ENCODE results near the gene CRTC3. TPM values are rescaled to one million over a fixed set of nuclear protein-coding genes. Genes with fewer than 3 reads are reported as not detected.

The CRTC3 gene
- total RNA-seq, 1 donor from 2014 or later: 39.7 TPM

- no peak for TF ChIP-seq CTCF (IDR thresholded peaks at IDR 0.05)
- Mint-ChIP-seq H3K4me3 (ENCODE audit: unreplicated experiment) (no peak overlapping the region), H3K9me3 (ENCODE audit: low read depth) (no peaks in the 10 kb centered on the region), H3K27ac (ENCODE audit: unreplicated experiment) (peak overlapping the region; percentile 38), H3K4me1 (ENCODE audit: low read depth) (peaks cover 56% of the 10 kb centered on the region), H3K27me3 (ENCODE audit: low read depth) (no peaks in the 10 kb centered on the region), H3K36me3 (ENCODE audit: low read depth) (no peaks in the 10 kb centered on the region)
- DNase-seq (ENCODE audit: low spot score): no peak
Observed at GRCh38 chr15:90535254-90535653, 5.5 kb downstream of the CRTC3 start.

DNA sequence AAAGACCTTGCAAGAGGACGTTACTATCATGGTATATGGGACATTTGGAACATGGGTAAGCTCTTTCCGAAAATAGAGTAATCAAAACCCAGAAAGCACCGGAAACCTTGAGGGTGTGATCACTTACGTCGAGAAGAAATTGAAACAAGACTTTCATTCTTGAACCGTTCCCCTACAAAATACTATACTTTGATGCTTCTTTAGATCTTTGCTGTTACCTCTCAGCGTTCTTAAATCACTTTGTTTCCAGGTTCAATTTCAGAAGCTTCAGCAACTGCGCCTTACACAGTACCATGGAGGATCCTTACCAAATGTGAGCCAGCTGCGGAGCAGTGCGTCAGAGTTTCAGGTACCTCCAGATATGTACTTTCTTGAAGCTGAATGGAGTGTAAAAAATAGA is 10.1 kb downstream of the CRTC3 start:
- Mint-ChIP-seq H3K4me1 (ENCODE audit: low read depth) (peaks cover 25% of the 10 kb centered on the region), H3K27me3 (ENCODE audit: low read depth) (no peaks in the 10 kb centered on the region), H3K9me3 (ENCODE audit: low read depth) (no peaks in the 10 kb centered on the region), H3K36me3 (ENCODE audit: low read depth) (peaks cover 2% of the 10 kb centered on the region), H3K27ac (ENCODE audit: unreplicated experiment) (no peak overlapping the region), H3K4me3 (ENCODE audit: unreplicated experiment) (no peak overlapping the region)
- no peak for TF ChIP-seq CTCF (IDR thresholded peaks at IDR 0.05)
- no peak for DNase-seq (ENCODE audit: low spot score)

DNA sequence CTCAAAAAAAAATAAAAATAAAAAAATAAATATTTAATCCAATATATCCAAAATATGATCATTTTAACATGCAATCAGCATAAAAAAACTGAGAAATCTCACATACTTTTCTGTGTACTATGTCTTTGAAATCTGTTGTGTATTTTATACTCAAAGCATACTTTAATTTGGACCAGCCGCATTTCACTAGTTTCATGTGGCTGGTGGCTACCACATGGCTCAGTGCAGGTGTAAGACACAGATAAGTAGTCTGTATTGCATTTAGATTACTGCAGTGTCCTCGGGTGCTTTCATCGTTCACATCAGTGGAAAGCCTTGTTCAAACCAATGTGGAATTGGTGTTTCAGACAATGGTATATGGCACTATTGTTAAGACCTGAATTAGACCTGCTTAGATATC is 11.0 kb downstream of the CRTC3 start:
- no peak for TF ChIP-seq CTCF (IDR thresholded peaks at IDR 0.05)
- no peaks in the 10 kb centered on the region for H3K9me3 Mint-ChIP-seq (ENCODE audit: low read depth)
- DNase-seq (ENCODE audit: low spot score): no peak
- no peaks in the 10 kb centered on the region for H3K27me3 Mint-ChIP-seq (ENCODE audit: low read depth)
- H3K4me3 Mint-ChIP-seq (ENCODE audit: unreplicated experiment): no peak overlapping the region
- no peak overlapping the region for H3K27ac Mint-ChIP-seq (ENCODE audit: unreplicated experiment)
- peaks cover 2% of the 10 kb centered on the region for H3K36me3 Mint-ChIP-seq (ENCODE audit: low read depth)
- H3K4me1 Mint-ChIP-seq (ENCODE audit: low read depth): peaks cover 17% of the 10 kb centered on the region

- Mint-ChIP-seq H3K4me1 (ENCODE audit: low read depth) (no peaks in the 10 kb centered on the region), H3K27ac (ENCODE audit: unreplicated experiment) (no peak overlapping the region), H3K4me3 (ENCODE audit: unreplicated experiment) (no peak overlapping the region), H3K27me3 (ENCODE audit: low read depth) (no peaks in the 10 kb centered on the region), H3K36me3 (ENCODE audit: low read depth) (peaks cover 2% of the 10 kb centered on the region), H3K9me3 (ENCODE audit: low read depth) (no peaks in the 10 kb centered on the region)
- no peak for DNase-seq (ENCODE audit: low spot score)
- peak; percentile 30 for TF ChIP-seq CTCF (IDR thresholded peaks at IDR 0.05)
Observed at GRCh38 chr15:90545095-90545494, 15.4 kb downstream of the CRTC3 start.

DNA sequence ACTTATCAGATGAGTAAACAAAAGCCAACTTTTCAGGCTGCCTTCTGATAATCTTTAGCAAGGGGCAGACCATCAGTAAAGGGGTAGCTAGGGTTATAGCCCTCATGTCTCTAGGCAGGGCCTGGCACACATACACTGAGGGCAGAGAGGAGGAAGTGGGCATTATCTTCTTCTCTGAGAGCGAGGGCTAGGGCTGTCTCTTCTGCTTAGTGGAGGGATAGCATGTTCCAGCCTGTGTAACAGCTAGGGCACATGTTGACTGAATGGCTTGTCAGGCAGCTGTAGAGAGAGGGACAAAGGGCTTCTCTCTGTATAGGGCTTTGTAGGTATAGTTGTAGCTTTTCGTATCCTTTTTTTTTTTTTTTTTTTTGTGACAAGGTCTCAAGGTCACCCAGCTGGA is 17.8 kb downstream of the CRTC3 start:
- Mint-ChIP-seq H3K9me3 (ENCODE audit: low read depth) (no peaks in the 10 kb centered on the region), H3K4me1 (ENCODE audit: low read depth) (peaks cover 15% of the 10 kb centered on the region), H3K36me3 (ENCODE audit: low read depth) (peaks cover 3% of the 10 kb centered on the region), H3K4me3 (ENCODE audit: unreplicated experiment) (no peak overlapping the region), H3K27ac (ENCODE audit: unreplicated experiment) (no peak overlapping the region), H3K27me3 (ENCODE audit: low read depth) (no peaks in the 10 kb centered on the region)
- DNase-seq (ENCODE audit: low spot score): no peak
- TF ChIP-seq CTCF (IDR thresholded peaks at IDR 0.05): no peak
